Erythroblast (primary cell): Measurements from ENCODE around the gene POU2F1.

Experiments
- DNase-seq, 2 experiments: peaks; one replicate each; lab custom pipeline; 2025; lab: John Stamatoyannopoulos, UW
- GATA1 ChIP-seq: IDR thresholded peaks from 2 replicates; pipeline ENCODE4 v1.6.1; 2011; ENCODE audit warnings: low read depth, mild to moderate bottlenecking, control low read depth, low read length, moderate library complexity
- POLR2A ChIP-seq: IDR thresholded peaks from 2 replicates; pipeline ENCODE4 v1.6.1; 2011; ENCODE audit warnings: mild to moderate bottlenecking, low read length

POU2F1 gene

DNA sequence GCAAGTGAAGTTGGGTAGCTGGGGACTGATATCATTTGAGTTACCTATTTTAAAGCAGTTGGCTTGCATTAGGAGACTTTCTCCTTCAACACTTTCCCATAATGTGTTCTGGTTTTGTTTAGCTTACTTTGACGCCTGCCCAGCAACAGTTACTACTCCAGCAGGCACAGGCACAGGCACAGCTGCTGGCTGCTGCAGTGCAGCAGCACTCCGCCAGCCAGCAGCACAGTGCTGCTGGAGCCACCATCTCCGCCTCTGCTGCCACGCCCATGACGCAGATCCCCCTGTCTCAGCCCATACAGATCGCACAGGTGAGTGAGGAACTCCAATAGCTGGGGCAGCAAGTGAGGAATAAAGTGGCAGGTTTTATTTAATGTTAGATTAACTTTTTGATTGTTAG lies 153.3 kb downstream of the POU2F1 start:
- DNase-seq: no peak
- TF ChIP-seq GATA1: no peak
- no peak for TF ChIP-seq POLR2A

DNA sequence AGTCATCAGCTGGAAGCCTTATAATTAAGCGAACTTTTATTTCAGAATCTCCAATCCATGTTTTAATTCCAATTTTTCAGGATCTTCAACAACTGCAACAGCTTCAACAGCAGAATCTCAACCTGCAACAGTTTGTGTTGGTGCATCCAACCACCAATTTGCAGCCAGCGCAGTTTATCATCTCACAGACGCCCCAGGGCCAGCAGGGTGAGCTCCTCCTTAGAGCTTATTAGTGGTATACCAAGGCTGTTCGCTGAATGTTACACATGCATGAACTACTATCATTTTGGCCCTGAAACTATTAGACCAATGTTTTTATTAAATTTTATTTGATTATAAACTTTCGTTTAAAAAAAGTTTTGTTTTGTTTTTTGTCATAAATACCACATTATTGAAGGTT lies 155.3 kb downstream of the POU2F1 start:
- DNase-seq: no peak
- no peak for TF ChIP-seq GATA1
- TF ChIP-seq POLR2A: no peak

DNA sequence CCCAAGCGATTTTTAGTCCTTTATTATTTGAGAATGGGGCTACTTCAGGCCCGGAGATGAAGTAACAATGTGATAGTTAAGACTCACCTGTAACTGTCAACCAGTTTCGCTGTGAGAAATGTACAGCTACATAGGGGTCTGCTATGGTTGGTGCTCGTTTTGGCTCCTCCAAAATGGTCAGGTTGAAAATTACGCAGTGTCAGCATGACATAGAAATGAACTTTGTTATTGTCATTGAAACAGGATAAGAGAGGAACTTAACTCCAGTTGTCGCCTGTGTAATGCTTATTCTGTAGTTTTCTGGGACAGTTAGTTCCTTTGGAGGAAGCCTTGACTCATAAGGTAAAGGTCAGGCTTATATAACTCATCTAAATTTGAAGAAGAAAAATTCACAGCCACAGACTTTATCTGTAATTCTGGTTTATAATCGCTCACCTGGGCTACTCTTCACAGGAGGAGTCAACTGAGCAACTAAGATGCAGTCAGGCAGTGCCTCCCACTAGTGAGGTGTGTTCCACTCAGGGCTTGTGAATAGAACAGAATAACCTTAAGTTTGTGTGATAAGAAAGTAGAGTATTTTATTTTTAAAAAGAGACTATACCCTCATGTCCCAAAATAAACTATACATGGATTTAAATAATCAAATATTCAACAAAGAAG lies 166.7 kb downstream of the POU2F1 start:
- TF ChIP-seq GATA1 (no peak), POLR2A (no peak)
- DNase-seq: peak in 1 of 2 experiments; percentile 15

DNA sequence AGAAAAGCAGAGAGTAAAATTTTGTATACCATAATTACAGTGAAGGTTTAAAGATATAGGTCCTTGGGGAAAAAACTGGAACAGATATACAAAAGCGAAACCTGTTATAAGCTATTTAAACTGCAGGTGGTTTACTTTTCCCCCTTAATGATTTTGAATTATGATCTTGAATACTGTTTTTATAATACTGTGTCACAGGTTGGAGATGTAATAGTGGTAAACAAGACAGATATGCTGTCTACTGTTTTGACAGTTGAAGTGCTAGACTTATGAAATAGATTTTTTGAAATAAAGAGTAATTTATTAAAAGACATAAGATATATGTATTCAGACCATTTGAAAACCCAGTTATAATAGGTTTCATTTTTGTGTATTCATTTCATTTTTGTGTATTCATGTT lies 168.3 kb downstream of the POU2F1 start:
- DNase-seq: no peak
- TF ChIP-seq GATA1 (no peak), POLR2A (no peak)

DNA sequence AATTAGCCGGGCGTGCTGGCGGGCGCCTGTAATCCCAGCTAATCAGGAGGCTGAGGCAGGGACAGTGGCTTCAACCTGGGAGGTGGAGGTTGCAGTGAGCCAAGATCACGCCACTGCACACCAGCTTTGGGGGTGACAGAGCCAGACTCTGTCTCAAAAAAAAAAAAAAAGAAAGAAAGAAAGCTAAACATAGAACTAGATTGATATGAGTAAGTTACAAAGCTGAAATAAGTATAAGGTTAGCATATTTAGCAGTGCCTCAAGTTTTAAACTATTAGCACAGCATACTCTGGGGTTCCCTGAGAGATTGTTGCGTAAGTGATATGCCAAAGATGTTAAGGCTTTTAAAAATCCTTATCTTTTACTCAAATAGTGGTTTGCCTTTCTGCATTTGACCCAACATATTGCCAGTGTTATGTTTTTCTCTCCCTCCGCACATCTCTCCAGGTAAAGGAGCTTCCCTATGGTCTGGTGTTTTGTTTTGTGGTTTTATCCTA lies 171.6 kb downstream of the POU2F1 start:
- TF ChIP-seq POLR2A: no peak
- DNase-seq: no peak

DNA sequence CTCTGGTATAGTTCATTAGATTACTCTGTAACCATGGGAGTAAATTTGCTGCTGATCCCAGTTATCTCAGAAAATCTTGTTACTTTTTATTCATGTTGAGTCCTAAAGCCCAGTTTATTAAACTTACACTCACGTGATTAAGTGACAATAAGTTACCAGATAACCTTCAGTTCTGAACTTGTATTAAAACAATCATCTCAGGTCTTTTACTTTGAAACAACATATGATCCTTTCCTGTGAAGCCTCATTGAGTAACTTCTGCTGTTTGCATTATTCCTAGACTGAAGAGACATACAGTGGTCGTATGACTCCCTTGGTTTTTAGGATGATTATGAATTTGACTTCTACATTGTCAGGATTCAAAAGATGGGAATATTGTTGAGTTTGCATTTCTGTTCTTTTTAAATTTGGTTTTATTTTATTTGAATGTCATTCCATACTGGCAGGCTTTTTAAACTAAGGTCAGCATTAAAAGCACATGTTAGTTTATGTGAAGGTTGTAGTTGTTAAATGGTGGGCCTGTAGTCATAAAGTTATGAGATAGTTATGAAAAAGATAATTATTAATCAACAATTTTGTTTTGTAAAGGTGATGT lies 179.8 kb downstream of the POU2F1 start:
- no peak for DNase-seq
- TF ChIP-seq GATA1 (no peak), POLR2A (no peak)

DNA sequence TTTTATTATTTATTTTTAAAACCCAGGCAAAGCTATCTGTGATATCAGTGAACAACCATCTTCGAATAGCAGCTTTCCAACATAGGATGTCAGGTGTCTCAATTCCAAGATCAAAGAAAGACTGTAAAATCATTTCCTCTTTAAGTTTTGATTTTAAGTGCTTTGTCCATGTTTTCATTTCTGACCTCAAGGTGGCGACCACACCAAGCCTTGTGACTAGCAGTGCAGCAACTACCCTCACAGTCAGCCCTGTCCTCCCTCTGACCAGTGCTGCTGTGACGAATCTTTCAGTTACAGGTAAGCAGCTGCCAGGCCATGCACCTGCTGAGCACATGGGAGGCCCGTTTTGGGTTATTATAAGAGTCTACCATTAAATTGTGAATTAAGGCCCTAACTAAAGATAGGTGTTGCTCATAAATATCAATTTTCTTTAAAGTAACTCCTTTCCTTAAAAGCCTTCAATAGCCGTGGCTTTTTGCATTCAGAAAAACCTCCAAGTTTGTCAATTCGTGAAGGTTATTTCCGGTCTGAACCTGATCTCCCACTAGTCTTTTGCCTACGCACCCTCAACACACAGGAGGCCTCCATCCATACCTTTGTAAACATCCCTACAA lies 180.7 kb downstream of the POU2F1 start:
- TF ChIP-seq POLR2A: no peak
- TF ChIP-seq GATA1: no peak
- peak; percentile 70 to 76 for DNase-seq

DNA sequence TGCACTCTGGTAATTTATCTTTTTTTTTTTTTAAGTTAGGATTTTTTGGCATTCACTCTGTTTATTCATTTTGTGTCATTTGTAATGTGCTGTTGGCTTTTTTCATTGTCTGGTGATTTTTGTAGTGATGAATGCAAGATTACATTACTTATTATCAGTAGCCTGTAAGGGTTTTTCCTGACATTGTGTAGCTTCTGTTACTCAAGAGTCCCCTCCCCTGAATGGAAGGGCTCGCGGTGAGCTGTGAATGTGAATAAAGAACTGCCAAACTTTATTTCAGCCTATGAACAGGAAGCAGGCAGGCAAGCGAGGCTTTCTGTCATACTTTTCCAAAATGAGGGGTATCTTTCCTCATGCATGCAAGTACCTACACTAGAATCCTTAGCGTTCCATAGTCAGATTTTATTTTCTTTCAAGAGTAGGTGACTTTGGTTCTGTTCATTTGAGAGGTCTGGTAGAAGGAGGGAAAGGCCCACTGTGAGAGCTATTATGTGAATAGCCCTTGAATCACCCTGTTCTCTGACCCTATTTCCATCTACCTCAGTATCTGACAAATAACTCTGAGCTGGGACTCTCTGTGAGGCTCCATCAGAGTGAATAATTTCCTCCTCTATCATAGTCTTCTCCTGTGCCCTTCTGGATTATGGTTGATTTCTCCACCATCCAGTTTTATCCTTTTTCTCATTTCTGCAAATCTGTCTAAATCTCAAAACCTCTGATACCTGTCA lies 183.6 kb downstream of the POU2F1 start:
- no peak for TF ChIP-seq GATA1
- TF ChIP-seq POLR2A: no peak
- DNase-seq: no peak

DNA sequence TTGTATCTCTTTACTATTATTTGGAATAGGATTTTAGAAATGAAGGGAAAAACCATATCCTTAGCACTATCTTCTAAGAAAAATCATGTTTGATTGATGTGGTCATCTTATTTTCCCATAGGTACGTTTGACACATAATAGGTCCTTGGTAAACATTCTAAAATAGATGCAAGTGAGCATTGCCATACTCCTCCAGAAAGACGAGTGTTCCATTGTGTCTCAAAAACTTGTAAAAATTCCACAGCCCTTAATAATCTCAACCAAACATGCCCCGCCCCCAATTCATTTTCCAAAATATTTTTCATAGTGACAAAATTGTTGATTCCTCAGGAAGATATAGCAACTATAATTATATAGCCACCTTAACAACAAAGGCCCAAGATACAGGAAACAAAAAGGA lies 184.2 kb downstream of the POU2F1 start:
- no peak for DNase-seq
- TF ChIP-seq GATA1 (no peak), POLR2A (no peak)

DNA sequence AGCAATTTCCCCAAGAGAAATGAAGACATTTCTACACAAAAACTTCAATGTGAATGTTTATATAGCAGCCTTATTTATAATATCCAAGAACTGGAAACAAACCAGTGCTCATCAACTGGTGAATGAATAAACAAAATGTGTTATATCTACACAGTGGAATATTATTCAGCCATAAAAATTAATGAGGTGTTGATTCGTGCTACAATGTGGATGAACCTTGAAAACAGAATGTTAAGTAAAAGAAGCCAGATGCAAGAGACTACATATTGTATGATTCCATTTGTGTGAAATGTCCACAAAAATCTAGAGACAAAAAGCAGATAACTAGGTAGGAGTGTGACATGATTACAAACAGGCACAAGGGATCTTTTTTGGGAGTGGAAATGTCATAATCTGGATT lies 187.7 kb downstream of the POU2F1 start:
- no peak for DNase-seq
- TF ChIP-seq GATA1 (no peak), POLR2A (no peak)

DNA sequence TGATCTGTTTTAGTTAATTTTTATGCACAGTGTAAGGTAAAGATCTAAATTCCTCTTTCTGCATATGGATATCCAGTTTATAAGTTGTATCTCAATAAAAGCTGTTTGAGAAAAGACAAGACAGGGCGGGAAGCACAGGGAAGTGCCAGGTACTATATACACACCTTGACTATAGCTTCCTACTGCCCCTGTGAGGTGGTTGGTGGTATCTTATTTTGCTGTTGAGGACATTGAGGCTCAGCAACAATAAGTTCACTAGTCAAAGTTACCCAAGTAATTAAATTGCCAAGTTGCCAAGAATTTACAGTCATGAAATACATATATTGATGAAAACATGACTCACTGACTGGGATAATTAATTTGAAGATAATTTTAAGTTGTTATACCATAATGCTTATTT lies 188.5 kb downstream of the POU2F1 start:
- peak in 1 of 2 experiments; percentile 8 for DNase-seq
- TF ChIP-seq POLR2A: no peak
- no peak for TF ChIP-seq GATA1

DNA sequence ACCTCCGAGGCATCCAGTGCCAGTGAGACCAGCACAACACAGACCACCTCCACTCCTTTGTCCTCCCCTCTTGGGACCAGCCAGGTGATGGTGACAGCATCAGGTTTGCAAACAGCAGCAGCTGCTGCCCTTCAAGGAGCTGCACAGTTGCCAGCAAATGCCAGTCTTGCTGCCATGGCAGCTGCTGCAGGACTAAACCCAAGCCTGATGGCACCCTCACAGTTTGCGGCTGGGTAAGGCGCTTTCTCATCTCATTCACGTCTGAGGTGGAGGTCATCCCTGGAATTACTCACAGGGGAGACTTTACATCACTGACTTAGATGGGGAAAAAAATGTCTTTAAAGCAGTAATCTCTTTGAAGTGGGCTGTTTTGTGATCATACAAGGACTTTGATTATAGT lies 191.4 kb downstream of the POU2F1 start:
- TF ChIP-seq GATA1 (no peak), POLR2A (no peak)
- DNase-seq: no peak

DNA sequence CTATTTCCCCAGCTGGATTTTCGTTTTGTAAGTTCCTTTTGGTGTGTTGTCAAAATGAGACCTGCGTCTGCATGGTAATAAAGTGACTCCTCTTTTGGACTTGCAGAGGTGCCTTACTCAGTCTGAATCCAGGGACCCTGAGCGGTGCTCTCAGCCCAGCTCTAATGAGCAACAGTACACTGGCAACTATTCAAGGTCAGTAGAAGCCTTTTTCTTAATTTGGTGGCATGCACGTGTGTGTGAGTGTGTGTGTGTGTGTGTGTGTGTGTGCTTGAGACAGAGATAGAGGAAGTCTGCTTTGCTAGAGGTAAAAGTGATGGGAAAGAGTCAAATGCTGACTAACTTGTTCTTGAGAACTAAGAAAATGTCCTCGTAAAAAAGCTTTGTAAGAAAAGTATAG lies 192.2 kb downstream of the POU2F1 start:
- TF ChIP-seq POLR2A (no peak), GATA1 (no peak)
- no peak for DNase-seq

DNA sequence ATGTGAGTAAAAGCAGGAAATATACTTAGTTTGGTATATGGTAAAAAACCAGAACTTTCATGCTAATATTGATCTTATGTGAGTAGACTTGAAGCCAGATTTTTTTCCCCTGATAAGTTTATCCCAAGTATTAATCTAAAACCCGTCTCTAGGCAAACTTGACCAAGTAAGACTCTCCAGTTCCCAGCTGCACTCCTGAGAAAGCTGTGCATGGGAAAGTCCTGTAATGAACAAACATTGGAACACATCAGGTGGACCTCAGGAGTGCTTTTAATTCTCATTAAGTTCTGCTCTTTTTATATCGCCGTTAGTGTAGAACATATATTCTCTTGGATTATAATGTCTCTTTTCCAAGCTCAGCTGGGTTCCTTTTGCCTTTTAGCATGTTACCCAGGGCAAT lies 192.6 kb downstream of the POU2F1 start:
- no peak for TF ChIP-seq GATA1
- no peak for TF ChIP-seq POLR2A
- no peak for DNase-seq
